ENCODE data around the gene GPR161. TPM values are rescaled to one million over a fixed set of nuclear protein-coding genes. Genes with fewer than 3 reads are reported as not detected.

Gene GPR161
- polyA plus RNA-seq, 1 donor (not counting 4 experiments of a cell fraction or from before 2014, with no cell fraction given) = 7.8 TPM

DNA sequence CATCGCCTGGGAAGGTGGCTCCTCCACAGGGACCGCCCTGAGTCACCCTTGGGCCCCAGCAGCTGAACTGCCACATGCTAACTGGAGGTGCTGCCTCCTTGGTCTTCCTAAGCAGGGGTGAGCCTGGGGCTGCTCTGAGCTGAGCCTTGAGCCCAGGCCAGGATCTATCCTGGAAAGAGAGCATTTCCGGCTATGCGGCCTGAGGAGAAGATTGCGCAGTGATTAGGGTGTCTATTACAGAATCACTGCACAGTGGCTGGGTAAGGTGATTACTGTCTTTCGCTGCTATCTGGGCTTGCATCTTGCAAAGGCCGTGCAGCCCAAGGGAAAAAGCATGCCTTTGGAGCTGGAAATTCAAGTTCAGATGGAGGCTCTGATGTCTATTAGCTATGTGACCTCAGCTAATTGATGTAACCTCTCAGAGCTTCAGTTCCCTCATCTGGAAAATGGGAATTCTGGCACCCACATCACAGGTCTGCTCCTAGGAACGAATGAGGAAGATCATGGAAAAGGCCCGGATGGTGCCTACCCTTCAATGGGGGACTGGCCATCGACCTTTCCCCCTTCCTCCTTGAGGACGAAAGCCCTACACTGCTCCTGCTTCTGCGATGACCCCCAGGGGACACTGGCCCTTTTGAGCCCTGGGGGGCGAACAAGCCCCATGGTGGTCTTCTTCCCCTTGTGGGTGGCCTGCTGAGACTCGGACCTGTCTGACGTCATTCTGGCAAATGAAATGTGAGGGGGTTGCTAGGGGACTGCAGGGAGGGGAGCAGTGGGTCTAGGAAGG lies 38.0 kb downstream of the GPR161 start:
- H3K9me1 ChIP-seq (ENCODE audit: control insufficient read depth, extremely low read depth, insufficient read depth, low read length) = no peaks in the 10 kb centered on the region
- H3K4me2 ChIP-seq (ENCODE audit: control insufficient read depth, extremely low read depth, insufficient read depth, low read depth, low read length) = no peak overlapping the region
- no peaks in the 10 kb centered on the region for H3K27me3 ChIP-seq (ENCODE audit: control insufficient read depth, extremely low read depth, insufficient read depth, low read length)
- FAIRE-seq (no peak), DNase-seq (ENCODE audit: low read depth, low spot score) (no peak)
- H3K27ac ChIP-seq (ENCODE audit: control insufficient read depth, insufficient read depth, low read length) = no peak overlapping the region
- H3K9me3 ChIP-seq (ENCODE audit: control insufficient read depth, low read depth, low read length) = no peaks in the 10 kb centered on the region
- no peaks in the 10 kb centered on the region for H3K4me1 ChIP-seq (ENCODE audit: control insufficient read depth, extremely low read depth, insufficient read depth, low read length)
- no peaks in the 10 kb centered on the region for H3K79me2 ChIP-seq (ENCODE audit: control insufficient read depth, insufficient read depth, low read length)
- H3K36me3 ChIP-seq (ENCODE audit: control insufficient read depth in 2 of 2, extremely low read depth in 1 of 2, insufficient read depth in 2 of 2, low read length in 2 of 2) = peaks cover 0 to 3% of the 10 kb centered on the region in 2 experiments
- H4K20me1 ChIP-seq (ENCODE audit: control insufficient read depth, extremely low read depth, insufficient read depth, low read length) = no peaks in the 10 kb centered on the region
- no peak overlapping the region for H2AFZ ChIP-seq (ENCODE audit: control insufficient read depth, low read length)
- TF ChIP-seq, protein P1, sequence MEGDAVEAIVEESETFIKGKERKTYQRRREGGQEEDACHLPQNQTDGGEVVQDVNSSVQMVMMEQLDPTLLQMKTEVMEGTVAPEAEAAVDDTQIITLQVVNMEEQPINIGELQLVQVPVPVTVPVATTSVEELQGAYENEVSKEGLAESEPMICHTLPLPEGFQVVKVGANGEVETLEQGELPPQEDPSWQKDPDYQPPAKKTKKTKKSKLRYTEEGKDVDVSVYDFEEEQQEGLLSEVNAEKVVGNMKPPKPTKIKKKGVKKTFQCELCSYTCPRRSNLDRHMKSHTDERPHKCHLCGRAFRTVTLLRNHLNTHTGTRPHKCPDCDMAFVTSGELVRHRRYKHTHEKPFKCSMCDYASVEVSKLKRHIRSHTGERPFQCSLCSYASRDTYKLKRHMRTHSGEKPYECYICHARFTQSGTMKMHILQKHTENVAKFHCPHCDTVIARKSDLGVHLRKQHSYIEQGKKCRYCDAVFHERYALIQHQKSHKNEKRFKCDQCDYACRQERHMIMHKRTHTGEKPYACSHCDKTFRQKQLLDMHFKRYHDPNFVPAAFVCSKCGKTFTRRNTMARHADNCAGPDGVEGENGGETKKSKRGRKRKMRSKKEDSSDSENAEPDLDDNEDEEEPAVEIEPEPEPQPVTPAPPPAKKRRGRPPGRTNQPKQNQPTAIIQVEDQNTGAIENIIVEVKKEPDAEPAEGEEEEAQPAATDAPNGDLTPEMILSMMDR (optimal IDR thresholded peaks at IDR 0.05 in 1 of 3, IDR thresholded peaks at IDR 0.05 in 1 of 3, conservative IDR thresholded peaks at IDR 0.05 in 1 of 3; ENCODE audit: extremely low read depth in 1 of 3, insufficient read depth in 2 of 3, low read length in 3 of 3) = no peak
- TF ChIP-seq EZH2 (IDR thresholded peaks at IDR 0.05; ENCODE audit: low read length) = no peak
- H3K4me3 ChIP-seq (ENCODE audit: control insufficient read depth in 2 of 3, extremely low read depth in 1 of 3, insufficient read depth in 2 of 3, low read depth in 1 of 3, low read length in 3 of 3) = no peak overlapping the region
- H3K9ac ChIP-seq (ENCODE audit: control insufficient read depth, extremely low read depth, insufficient read depth, low read length) = no peak overlapping the region
- dilution Hi-C loops (cut with MboI; ENCODE audit: extremely low pct_ligation_motif_present, low sequenced_read_pairs) = no loop called here

DNA sequence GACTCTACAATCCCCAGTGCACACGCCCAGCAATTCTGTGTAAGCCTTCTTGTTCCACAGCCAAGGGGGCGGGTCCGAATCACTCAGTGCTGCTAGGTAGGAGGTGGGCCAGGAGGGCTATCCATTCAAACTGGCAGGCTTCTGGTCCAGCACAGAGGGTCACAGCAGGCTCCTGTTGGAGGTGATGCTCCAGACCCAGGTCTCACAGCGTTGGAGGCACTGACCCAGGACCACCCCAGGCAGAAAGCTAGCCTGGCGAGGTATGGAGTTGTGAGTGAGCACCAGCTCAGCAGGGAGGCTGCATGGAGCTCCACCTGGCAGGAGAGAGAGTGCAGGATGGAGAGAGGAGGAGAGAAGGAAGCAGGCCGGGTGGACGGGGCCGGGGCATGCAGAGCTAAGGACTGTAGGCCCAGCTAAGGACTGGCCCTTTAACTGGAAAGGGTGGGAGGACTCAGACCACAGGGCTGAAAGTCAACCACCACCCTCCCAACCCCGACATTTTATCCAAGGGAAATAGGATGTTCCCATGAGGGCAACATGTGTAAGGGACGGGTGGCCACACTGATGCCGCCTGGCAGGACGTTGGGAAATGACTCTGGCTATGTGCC lies 38.7 kb downstream of the GPR161 start:
- no peak for FAIRE-seq
- H3K9me1 ChIP-seq (ENCODE audit: control insufficient read depth, extremely low read depth, insufficient read depth, low read length) = no peaks in the 10 kb centered on the region
- no peak for TF ChIP-seq EZH2 (IDR thresholded peaks at IDR 0.05; ENCODE audit: low read length)
- H3K27me3 ChIP-seq (ENCODE audit: control insufficient read depth, extremely low read depth, insufficient read depth, low read length) = no peaks in the 10 kb centered on the region
- no peak overlapping the region for H3K4me2 ChIP-seq (ENCODE audit: control insufficient read depth, extremely low read depth, insufficient read depth, low read depth, low read length)
- H3K36me3 ChIP-seq (ENCODE audit: control insufficient read depth in 2 of 2, extremely low read depth in 1 of 2, insufficient read depth in 2 of 2, low read length in 2 of 2) = peaks cover 0 to 3% of the 10 kb centered on the region in 2 experiments
- no peaks in the 10 kb centered on the region for H3K79me2 ChIP-seq (ENCODE audit: control insufficient read depth, insufficient read depth, low read length)
- H3K9ac ChIP-seq (ENCODE audit: control insufficient read depth, extremely low read depth, insufficient read depth, low read length) = no peak overlapping the region
- H3K4me1 ChIP-seq (ENCODE audit: control insufficient read depth, extremely low read depth, insufficient read depth, low read length) = no peaks in the 10 kb centered on the region
- no peak for DNase-seq (ENCODE audit: low read depth, low spot score)
- H3K4me3 ChIP-seq (ENCODE audit: control insufficient read depth in 2 of 3, extremely low read depth in 1 of 3, insufficient read depth in 2 of 3, low read depth in 1 of 3, low read length in 3 of 3) = no peak overlapping the region
- no peak overlapping the region for H3K27ac ChIP-seq (ENCODE audit: control insufficient read depth, insufficient read depth, low read length)
- no peaks in the 10 kb centered on the region for H3K9me3 ChIP-seq (ENCODE audit: control insufficient read depth, low read depth, low read length)
- no peaks in the 10 kb centered on the region for H4K20me1 ChIP-seq (ENCODE audit: control insufficient read depth, extremely low read depth, insufficient read depth, low read length)
- H2AFZ ChIP-seq (ENCODE audit: control insufficient read depth, low read length) = no peak overlapping the region
- dilution Hi-C loops (cut with MboI; ENCODE audit: extremely low pct_ligation_motif_present, low sequenced_read_pairs) = no loop called here
